ENCODE results near the gene PTCSC3.

- TF ChIP-seq CTCF (IDR thresholded peaks at IDR 0.05), result no peak
- no peak for TF ChIP-seq POLR2AphosphoS5 (IDR thresholded peaks at IDR 0.05)
Measured at GRCh38 chr14:36086629-36087395, 89.7 kb downstream of the PTCSC3 start.

Measured in breast epithelium (tissue), 3 donors.